ENCODE measurements around the gene COX20.
A peak's percentile ranks its signal among the peaks of the same experiment; 100 is the strongest.
"Not testable (repeated sequence)": the region's sequence is repeated elsewhere in the genome, so short reads cannot be mapped to it uniquely, and the experiment has no call there.

Gene COX20

GRCh38 chr1:244807138-244807537, 28.3 kb upstream of the COX20 start:
- Mint-ChIP-seq H3K27me3 (no peaks in the 10 kb centered on the region), H3K4me1 (peaks cover 6% of the 10 kb centered on the region), H3K4me3 (no peak overlapping the region), H3K27ac (no peak overlapping the region), H3K9me3 (no peaks in the 10 kb centered on the region), H3K36me3 (no peaks in the 10 kb centered on the region)
- no peak for ATAC-seq

DNA sequence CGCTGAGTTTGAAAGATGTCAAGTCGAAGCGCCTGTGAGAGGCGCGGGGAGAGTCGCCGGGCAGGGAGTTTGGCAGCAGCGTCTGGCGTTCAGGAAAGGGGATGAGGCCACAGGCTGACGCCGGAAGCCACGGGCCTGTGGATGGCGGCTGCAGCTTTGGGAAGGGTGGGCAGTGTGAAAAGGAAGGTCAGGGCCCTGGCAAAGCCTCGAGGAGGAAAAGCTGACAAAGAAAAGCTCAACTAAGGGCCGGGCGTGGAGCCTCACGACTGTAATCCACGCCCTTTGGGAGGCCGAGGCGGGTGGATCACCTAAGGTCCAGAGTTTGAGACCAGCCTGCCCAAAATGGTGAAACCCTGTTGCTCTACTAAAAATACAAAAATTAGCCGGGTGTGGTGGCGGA, 25.2 kb upstream of the COX20 start:
- Mint-ChIP-seq H3K27me3 (no peaks in the 10 kb centered on the region), H3K36me3 (no peaks in the 10 kb centered on the region), H3K4me3 (no peak overlapping the region), H3K27ac (no peak overlapping the region), H3K4me1 (peaks cover 20% of the 10 kb centered on the region), H3K9me3 (no peaks in the 10 kb centered on the region)
- no peak for ATAC-seq

DNA sequence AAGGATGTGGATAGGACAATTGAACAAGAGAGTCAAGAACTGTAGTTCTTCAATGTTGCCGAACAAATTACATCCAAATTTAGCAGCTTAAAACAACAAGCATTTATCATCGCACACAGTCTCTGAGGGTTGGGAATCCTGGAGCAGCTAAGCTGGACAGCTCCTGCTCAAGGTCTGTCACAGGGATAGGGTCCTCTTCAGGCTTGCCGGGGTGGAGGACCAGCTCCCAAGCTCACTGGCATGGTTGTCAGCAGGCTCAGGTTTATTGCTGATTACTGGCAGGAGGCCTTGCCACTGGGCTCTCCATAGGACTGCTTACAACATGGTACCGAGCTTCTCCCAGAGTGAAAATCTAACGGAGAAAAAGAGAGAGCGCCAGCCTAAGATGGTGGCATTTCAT, 22.1 kb upstream of the COX20 start:
- Mint-ChIP-seq H3K27ac (peak overlapping the region; percentile 98), H3K4me3 (no peak overlapping the region), H3K9me3 (no peaks in the 10 kb centered on the region), H3K4me1 (peaks cover 44% of the 10 kb centered on the region), H3K36me3 (no peaks in the 10 kb centered on the region), H3K27me3 (no peaks in the 10 kb centered on the region)
- ATAC-seq: no peak

GRCh38 chr1:244815600-244816099, 19.8 kb upstream of the COX20 start:
- H3K4me3 Mint-ChIP-seq: peak overlapping the region; percentile 84
- H3K27me3 Mint-ChIP-seq: no peaks in the 10 kb centered on the region
- peaks cover 44% of the 10 kb centered on the region for H3K4me1 Mint-ChIP-seq
- no peaks in the 10 kb centered on the region for H3K9me3 Mint-ChIP-seq
- no peaks in the 10 kb centered on the region for H3K36me3 Mint-ChIP-seq
- ATAC-seq: peak; percentile 69
- peak overlapping the region; percentile 98 for H3K27ac Mint-ChIP-seq

GRCh38 chr1:244817415-244817894, 18.0 kb upstream of the COX20 start:
- Mint-ChIP-seq H3K36me3 (no peaks in the 10 kb centered on the region), H3K4me3 (peak overlapping the region; percentile 84), H3K9me3 (no peaks in the 10 kb centered on the region), H3K27me3 (no peaks in the 10 kb centered on the region), H3K4me1 (peaks cover 44% of the 10 kb centered on the region), H3K27ac (peak overlapping the region; percentile 98)
- ATAC-seq: no peak

DNA sequence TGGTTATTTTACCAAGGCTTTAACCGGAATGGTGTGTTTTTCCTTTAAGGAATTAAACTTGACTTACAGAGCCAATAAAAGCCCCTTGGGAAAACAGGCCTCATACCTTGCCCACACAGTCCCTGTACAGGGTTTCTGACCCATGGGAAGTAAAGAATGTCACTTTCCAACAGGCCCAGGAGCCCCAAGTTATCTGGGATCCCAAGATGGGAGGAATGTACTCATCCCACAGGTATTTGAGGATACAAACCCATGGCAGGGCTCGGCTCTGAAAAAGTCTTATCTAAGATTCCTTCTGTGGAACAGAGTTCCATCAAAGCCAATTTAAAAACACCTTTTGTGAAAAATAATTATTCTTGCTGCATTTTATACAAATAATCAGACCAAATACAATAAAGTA, 15.3 kb upstream of the COX20 start:
- Mint-ChIP-seq H3K4me3 (no peak overlapping the region), H3K9me3 (no peaks in the 10 kb centered on the region), H3K4me1 (peaks cover 32% of the 10 kb centered on the region), H3K27me3 (no peaks in the 10 kb centered on the region), H3K27ac (no peak overlapping the region), H3K36me3 (no peaks in the 10 kb centered on the region)
- no peak for ATAC-seq

- H3K4me3 Mint-ChIP-seq: no peak overlapping the region
- H3K4me1 Mint-ChIP-seq: peaks cover 22% of the 10 kb centered on the region
- H3K9me3 Mint-ChIP-seq: no peaks in the 10 kb centered on the region
- no peak for ATAC-seq
- H3K36me3 Mint-ChIP-seq: no peaks in the 10 kb centered on the region
- H3K27me3 Mint-ChIP-seq: no peaks in the 10 kb centered on the region
- no peak overlapping the region for H3K27ac Mint-ChIP-seq
Observed at GRCh38 chr1:244821134-244821533, 14.3 kb upstream of the COX20 start.

GRCh38 chr1:244822878-244823277, 12.6 kb upstream of the COX20 start:
- Mint-ChIP-seq H3K4me1 (peaks cover 4% of the 10 kb centered on the region), H3K4me3 (no peak overlapping the region), H3K9me3 (no peaks in the 10 kb centered on the region), H3K27ac (no peak overlapping the region), H3K36me3 (no peaks in the 10 kb centered on the region), H3K27me3 (no peaks in the 10 kb centered on the region)
- no peak for ATAC-seq

DNA sequence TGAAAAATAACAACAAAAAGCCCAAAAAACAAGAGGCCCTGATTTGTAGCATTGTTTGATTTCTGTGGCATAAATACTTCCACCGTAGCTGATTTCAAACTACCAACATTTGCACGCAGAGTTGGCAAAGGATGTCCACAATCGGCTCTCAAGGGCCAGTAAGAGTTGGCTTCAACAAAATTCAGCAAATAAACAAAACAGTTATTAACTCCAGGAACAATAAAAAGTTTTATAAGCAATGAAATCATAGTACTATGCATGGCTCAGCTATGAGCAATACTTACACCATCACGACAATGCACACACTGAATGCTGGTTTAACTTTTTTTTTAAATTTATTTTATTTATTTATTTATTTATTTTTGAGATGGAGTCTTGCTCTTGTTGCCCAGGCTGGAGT, 8.7 kb upstream of the COX20 start:
- H3K27me3 Mint-ChIP-seq: no peaks in the 10 kb centered on the region
- H3K9me3 Mint-ChIP-seq: no peaks in the 10 kb centered on the region
- peaks cover 6% of the 10 kb centered on the region for H3K4me1 Mint-ChIP-seq
- no peak for ATAC-seq
- H3K36me3 Mint-ChIP-seq: peaks cover 7% of the 10 kb centered on the region
- no peak overlapping the region for H3K4me3 Mint-ChIP-seq
- H3K27ac Mint-ChIP-seq: no peak overlapping the region

- peaks cover 7% of the 10 kb centered on the region for H3K36me3 Mint-ChIP-seq
- peaks cover 14% of the 10 kb centered on the region for H3K4me1 Mint-ChIP-seq
- no peak overlapping the region for H3K27ac Mint-ChIP-seq
- H3K9me3 Mint-ChIP-seq: no peaks in the 10 kb centered on the region
- ATAC-seq: no peak
- no peaks in the 10 kb centered on the region for H3K27me3 Mint-ChIP-seq
- no peak overlapping the region for H3K4me3 Mint-ChIP-seq
Observed at GRCh38 chr1:244830639-244831038, 4.8 kb upstream of the COX20 start.

DNA sequence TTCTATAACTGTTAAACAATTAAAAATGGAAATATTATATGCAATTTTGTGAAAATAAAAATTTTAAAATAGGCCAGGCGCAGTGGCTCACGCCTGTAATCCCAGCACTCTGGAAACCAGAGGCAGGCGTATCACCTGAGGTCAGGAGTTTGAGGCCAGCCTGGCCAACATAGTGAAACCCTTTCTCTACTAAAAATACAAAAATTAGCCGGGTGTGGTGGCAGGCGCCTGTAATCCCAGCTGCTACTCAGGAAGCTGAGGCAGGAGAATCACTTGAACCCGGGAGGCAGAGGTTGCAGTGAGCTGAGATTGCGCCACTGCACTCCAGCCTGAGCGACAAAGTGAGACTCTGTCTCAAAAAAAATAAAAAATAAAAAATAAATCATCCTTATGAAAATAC, 2.2 kb upstream of the COX20 start:
- peaks cover 15% of the 10 kb centered on the region for H3K36me3 Mint-ChIP-seq
- peak overlapping the region; percentile 5 for H3K4me3 Mint-ChIP-seq
- H3K27me3 Mint-ChIP-seq, H3K9me3 Mint-ChIP-seq, ATAC-seq: not testable (repeated sequence)
- H3K27ac Mint-ChIP-seq: peak overlapping the region; percentile 96
- peaks cover 38% of the 10 kb centered on the region for H3K4me1 Mint-ChIP-seq

DNA sequence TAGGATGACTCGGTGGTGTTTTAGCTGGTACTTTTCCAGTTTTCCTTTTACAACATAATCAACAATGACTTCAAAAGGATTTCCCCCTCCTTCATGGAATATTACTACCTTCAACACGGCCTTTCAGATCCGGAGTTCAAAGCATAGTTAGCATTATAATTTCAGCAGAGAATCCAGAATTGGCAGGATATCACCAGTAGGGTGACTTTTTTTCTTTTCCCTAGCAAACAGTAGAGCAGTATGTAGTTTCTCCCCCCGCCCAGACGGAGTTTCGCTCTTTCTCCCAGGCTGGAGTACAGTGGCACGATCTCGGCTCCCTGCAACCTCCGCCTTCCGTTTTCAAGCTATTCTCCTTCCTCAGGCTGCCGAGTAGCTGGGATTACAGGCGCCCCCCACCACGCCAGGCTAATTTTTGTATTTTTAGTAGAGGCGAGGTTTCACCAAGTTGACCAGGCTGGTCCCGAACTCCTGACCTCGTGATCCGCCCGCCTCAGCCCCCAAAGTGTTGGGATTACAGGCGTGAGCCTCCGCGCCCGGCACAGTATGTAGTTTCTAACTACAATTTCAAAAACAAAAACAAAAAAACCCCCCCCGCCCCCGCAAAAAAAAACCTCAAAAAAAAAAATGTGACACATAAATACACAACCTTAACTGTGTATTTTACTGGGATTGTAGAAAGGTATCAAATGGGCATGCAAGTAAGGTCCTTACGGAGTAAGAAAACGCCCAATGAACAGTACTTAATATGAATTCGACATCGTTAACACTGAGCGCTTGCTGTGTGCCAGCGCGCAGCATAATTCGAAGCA, 1.5 kb upstream of the COX20 start:
- Mint-ChIP-seq H3K36me3 (peaks cover 22% of the 10 kb centered on the region), H3K27ac (peak overlapping the region; percentile 96), H3K4me1 (peaks cover 45% of the 10 kb centered on the region), H3K27me3 (no peaks in the 10 kb centered on the region), H3K4me3 (peak overlapping the region; percentile 99), H3K9me3 (no peaks in the 10 kb centered on the region)
- ATAC-seq: peak; percentile 9

- no peaks in the 10 kb centered on the region for H3K27me3 Mint-ChIP-seq
- H3K9me3 Mint-ChIP-seq: no peaks in the 10 kb centered on the region
- H3K27ac Mint-ChIP-seq: peak overlapping the region; percentile 96
- peaks cover 29% of the 10 kb centered on the region for H3K36me3 Mint-ChIP-seq
- H3K4me3 Mint-ChIP-seq: peak overlapping the region; percentile 99
- H3K4me1 Mint-ChIP-seq: peaks cover 53% of the 10 kb centered on the region
- peak; percentile 91 for ATAC-seq
Observed at GRCh38 chr1:244834543-244835275, 749 bp upstream of the COX20 start.

GRCh38 chr1:244836135-244836521, 670 bp downstream of the COX20 start:
- no peaks in the 10 kb centered on the region for H3K27me3 Mint-ChIP-seq
- peaks cover 61% of the 10 kb centered on the region for H3K4me1 Mint-ChIP-seq
- no peak for ATAC-seq
- H3K27ac Mint-ChIP-seq: peak overlapping the region; percentile 96
- H3K4me3 Mint-ChIP-seq: peak overlapping the region; percentile 99
- H3K36me3 Mint-ChIP-seq: peaks cover 35% of the 10 kb centered on the region
- no peaks in the 10 kb centered on the region for H3K9me3 Mint-ChIP-seq

GRCh38 chr1:244836584-244836983, 1.1 kb downstream of the COX20 start:
- Mint-ChIP-seq H3K27ac (peak overlapping the region; percentile 96), H3K4me1 (peaks cover 64% of the 10 kb centered on the region), H3K36me3 (peaks cover 37% of the 10 kb centered on the region), H3K9me3 (no peaks in the 10 kb centered on the region), H3K4me3 (peak overlapping the region; percentile 99), H3K27me3 (no peaks in the 10 kb centered on the region)
- ATAC-seq: no peak

Measured in stimulated activated memory B cell treated with anti-CD40 and anti-IgM and Interleukin-4, amounts not matched to agents 10 μg/mL and 1 μg/mL and 100 μg/mL, for 72 hours (primary cell).